Measurements from ENCODE around the gene PACS2. TPM values are rescaled to one million over a fixed set of nuclear protein-coding genes. Genes with fewer than 3 reads are reported as not detected.

PACS2 gene
- total RNA-seq, 1 donor from 2014 or later: 67.7 TPM

GRCh38 chr14:105398726-105399465 lies 84.3 kb downstream of the PACS2 start:
- DNase-seq (ENCODE audit: low read depth): no peak

- DNase-seq (ENCODE audit: low read depth): no peak
These were observed 84.9 kb downstream of the PACS2 start for GRCh38 chr14:105399466-105399775.

DNA sequence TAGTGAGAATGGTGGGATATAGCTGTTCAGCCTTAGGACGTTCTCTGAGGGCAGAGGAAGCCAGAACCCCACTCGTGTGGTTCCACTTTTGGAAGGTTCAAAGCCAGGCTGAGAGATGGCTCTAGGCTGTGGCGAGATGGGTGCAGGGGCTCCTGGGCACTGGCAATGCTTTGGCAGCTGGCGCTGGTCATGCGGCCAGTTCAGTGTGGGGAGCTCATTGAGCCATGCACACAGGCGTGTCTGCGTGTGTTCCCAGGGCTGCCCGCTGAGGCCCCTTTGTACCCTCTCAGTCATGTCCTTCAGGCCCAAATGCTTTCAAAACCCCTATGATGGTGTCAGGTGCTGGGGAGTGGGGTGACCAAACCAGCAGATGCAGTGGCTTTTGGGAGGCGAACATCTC lies 85.5 kb downstream of the PACS2 start:
- DNase-seq (ENCODE audit: low read depth): no peak

DNA sequence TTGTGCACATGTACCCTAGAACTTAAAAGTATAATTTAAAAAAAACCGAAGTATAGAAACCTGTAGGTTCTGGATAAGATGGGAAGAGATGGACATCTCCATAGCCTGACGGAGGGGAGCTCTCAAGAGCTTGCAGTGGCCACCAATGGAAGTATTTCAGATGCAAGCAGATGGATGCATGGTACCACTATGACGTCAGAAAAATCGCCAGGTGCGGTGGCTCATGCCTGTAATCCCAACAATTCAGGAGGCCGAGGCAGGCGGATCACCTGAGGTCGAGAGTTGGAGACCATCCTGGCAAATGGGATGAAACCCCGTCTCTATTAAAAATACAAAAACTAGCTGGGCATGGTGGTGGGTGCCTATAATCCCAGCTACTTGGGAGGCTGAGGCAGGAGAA lies 87.2 kb downstream of the PACS2 start:
- no peak for DNase-seq (ENCODE audit: low read depth)

DNA sequence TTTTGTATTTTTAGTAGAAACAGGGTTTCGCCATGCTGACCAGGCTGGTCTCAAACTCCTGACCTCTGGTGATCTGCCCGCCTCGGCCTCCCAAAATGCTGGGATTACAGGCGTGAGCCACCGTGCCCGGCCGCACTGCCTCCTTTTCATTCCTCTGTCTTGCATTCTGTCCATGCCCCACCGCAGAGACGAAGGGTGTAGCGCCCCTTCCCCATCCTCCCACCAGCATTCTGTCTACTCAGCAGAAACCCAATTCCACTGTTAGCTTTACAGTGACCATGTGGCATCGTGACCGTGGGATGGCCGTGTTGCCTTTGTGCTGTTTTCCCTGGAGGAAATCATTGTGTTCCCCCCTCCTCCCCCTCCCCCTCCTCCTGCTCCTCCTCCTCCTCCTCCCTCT lies 94.0 kb downstream of the PACS2 start:
- DNase-seq (ENCODE audit: low read depth): no peak

DNA sequence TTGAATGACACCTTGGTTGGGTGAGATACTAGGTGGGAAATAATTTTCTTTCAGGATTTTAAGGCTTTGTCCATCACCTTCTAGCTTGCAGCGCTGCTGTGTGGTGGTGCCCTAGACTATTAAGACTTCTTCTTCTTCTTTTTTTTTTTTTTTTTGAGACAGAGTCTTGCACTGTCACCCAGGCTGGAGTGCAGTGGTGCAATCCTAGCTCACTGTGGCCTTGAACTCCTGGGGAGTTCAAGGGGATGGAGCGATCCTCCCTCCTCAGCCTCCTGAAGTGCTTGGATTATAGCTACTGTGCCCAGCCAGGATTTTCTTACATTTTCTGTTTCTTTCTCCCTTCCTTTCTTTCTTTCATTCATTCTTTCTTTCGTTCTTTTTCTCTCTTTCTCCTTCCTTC lies 94.8 kb downstream of the PACS2 start:
- no peak for DNase-seq (ENCODE audit: low read depth)

GRCh38 chr14:105410642-105411016 lies 96.1 kb downstream of the PACS2 start:
- no peak for DNase-seq (ENCODE audit: low read depth)

DNA sequence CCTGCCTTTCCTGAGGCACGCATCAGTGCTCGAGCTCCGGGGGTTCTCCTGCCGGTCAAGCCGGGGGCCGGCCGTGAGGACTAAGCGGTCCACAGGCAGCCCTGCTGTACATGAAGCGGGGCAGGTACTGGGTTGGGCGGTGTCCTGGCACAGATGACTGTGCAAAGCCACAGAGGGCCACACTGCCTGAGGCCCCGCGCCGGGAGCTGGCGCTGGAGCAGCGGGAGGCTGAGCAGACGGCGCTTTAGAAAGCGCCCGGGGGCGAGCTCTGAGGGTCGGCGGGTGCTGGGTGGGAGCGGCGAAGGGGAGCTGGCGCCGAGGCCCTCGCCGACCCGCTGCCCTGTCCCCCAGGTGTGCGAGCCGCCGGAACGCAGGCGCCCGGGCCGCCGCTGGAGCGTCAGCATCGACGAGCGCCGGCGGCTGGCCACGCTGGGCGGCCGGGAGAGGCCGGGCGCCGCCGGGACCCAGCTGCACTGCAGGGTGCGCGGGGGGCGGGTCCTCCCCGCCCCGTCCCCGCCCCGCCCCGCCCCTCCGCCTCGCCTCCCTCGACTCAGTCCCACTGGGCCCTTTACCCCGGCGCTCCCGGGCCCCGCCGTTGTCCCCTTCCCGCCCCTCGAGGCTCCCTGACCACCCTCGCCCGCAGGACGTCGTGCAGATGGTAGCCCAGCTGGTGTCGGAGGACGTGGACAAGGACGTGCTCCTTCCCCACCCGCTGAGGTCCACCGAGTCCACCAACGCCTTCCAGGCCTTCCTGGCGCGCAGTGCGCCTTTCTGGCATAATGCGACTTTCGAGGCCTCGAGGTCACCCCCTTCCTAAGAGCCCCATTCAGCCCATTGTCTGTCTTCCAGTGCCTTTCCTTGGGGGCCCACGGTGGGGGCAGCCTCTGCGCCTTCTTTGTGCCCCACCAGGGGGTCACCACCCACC lies 96.7 kb downstream of the PACS2 start:
- peak; percentile 11 for DNase-seq (ENCODE audit: low read depth)

DNA sequence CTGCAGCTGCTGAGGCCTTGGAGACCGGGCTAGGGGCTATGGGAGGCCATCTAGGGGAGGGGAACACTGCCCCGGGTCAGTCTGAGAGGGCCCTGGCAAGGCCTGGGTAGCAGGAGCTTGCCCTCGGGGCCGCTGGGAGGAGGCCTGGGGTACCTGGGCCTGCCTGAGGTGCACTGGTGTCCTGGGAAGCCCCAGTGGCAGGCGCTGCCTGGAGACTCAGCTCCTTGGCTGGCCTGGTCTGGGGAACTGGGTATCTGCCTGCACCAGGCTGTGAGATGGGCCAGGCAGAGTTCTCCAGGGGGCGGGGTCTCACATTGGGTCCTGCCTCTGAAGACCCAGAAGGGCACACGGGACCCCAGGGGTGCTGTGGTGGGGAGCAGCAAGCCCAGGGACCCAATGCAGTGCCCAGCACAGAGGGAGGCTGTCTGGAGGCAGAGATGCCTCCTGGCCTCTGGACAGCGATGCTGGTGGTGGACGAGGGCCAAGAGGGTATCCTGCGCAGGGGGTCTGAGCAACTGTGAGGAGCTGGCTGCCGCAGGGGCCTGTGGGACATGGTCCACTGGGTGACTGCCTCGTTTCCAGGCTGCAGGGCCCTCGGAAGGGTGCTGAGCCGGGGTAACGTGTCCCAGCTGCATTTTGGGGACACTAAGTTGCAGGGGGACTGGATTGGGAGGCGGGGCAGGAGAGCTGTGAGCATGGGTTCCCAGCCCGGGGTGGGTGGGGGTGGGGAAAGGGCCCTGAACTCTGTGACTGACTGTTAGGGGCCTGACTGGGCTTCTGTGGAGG lies 97.6 kb downstream of the PACS2 start:
- DNase-seq (ENCODE audit: low read depth): no peak

GRCh38 chr14:105412771-105413543 lies 98.4 kb downstream of the PACS2 start:
- no peak for DNase-seq (ENCODE audit: low read depth)

GRCh38 chr14:105413544-105413886 lies 99.0 kb downstream of the PACS2 start:
- DNase-seq (ENCODE audit: low read depth): no peak

GRCh38 chr14:105414456-105415371 lies 100.2 kb downstream of the PACS2 start:
- peak; percentile 10 for DNase-seq (ENCODE audit: low read depth)

DNA sequence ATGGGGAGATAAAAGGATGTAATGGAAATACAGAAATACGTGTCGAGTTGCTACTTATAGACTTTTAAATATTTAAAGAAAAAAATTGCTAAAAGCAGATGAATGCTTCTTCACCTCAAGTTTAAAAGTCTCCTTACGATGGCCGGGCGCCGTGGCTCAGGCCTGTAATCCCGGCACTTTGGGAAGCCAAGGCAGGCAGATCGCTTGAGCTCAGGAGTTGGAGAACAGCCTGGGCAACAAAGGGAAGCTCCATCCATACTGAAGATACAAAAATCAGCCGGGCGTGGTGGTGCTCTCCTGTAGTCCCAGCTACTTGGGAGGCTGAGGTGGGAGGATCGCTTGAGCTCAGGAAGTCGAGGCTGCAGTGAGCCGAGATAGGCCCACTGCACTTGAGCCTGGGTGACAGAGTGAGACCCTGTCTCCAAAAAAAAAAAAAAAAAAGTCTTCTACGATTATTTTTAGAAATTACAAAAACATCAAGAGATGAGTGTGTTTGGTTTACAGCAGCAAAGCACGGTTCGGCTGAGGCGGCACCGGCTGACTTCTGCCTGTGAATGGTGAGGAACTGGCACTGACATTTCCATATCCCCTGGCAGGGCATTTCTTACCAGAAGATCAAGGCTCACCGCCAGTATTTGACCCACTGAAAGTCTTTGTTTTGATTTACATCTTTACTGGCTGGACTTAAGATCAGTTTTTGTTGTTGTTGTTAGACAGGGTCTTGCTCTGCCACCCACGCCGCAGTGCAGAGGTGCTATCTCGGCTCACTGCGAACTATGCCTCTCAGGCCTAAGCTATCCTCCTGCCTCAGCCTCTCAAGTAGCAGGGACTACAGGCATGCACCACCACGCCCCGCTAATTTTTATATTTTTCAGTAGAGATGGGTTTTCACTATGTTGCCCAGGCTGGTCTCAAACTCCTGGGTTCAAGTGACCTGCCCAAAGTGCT lies 101.2 kb downstream of the PACS2 start:
- DNase-seq (ENCODE audit: low read depth): no peak

DNA sequence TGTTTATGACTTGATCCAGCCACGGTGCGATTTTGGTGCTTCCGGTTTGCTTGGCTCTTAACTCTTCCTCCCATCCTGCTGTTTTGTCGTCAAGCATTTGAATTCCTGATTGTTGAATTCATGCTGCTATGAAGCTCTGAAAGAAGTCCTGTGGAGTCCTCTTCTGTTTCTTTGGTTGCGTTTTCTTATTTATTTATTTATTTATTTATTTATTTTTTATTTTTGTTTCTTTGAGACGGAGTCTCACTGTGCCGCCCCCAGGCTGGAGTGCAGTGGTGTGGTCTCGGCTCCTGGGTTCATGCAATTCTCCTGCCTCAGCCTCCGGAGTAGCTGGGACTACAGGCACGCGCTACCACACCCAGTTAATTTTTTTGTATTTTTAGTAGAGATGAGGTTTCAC lies 102.1 kb downstream of the PACS2 start:
- DNase-seq (ENCODE audit: low read depth): no peak

DNA sequence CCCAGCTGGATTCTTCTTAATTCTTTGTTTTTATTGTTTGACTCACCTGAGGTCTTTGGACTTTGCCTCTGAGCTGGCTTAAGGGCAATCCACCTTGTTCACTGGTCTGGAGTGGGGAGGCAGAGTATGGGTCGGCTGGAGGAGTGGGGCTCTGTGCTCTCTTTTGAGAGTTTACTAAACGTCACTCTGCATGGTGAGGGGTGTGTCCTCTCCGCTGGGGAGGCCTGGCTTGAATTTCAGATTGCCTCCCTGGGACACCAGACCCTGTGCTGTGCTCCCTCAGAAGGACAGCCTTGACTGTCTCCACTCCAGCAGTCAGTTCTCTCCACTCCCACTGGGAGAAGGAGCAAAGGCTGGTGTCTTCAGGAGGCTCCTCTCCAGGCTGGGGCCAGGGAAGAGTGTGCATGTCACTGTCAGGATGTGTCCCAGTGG lies 103.2 kb downstream of the PACS2 start:
- no peak for DNase-seq (ENCODE audit: low read depth)

- DNase-seq (ENCODE audit: low read depth): no peak
These were observed 104.0 kb downstream of the PACS2 start for GRCh38 chr14:105418269-105419194.

GRCh38 chr14:105419195-105420091 lies 104.9 kb downstream of the PACS2 start, which contains the start of gene MTA1:
MTA1 (plus strand) TSS chr14:105419827; CDS start chr14:105420036, 209 bp downstream.
- no peak for DNase-seq (ENCODE audit: low read depth)

All from renal cortical epithelial cell (primary cell).